IMR-90 (cell line): ENCODE measurements around the gene CHAT. TPM values are rescaled to one million over a fixed set of nuclear protein-coding genes. Genes with fewer than 3 reads are reported as not detected.

Experiments
- ATAC-seq: fragments of 200-7000 bp; cut with Tn5 transposase; 2 replicates; pipeline ENCODE4 v1.9.1; 2020; ENCODE audit warnings: low read depth, mild to moderate bottlenecking, moderate library complexity
- BruUV-seq: library from RNA; stranded (reverse); fragments of 400-500 nt; replicated peaks from 2 replicates; lab custom pipeline; 2021; lab: Mats Ljungman, UMichigan
- CTCF ChIA-PET: fragments of 300-600 bp; formaldehyde crosslinking; extraction: SDS; loops from one replicate; lab custom pipeline; 2021; ENCODE audit warnings: antibody characterized with exemption; lab: Yijun Ruan, JAX
- POLR2A ChIA-PET: fragments of 300-600 bp; sonication (Branson Sonifier 250); formaldehyde crosslinking; loops from one replicate; lab custom pipeline; 2022; ENCODE audit warnings: antibody characterized with exemption; ENCODE audit not compliant: unreplicated experiment; lab: Charles Lee
- DNase-seq: peaks from one replicate; pipeline ENCODE4 v3.0.0; 2013
- H2AFZ ChIP-seq: replicated peaks from 2 replicates; pipeline ENCODE3; 2013; ENCODE audit warnings: low read length, mild to moderate bottlenecking; ENCODE audit not compliant: poor library complexity
- H2AK5ac ChIP-seq: 2 replicates; pipeline ENCODE4 v1.6.1; 2013; ENCODE audit warnings: low read depth, low read length, inconsistent platforms
- H2AK9ac ChIP-seq: replicated peaks from 2 replicates; pipeline ENCODE3; 2013; ENCODE audit warnings: mild to moderate bottlenecking, low read depth, low read length, moderate library complexity; ENCODE audit not compliant: poor library complexity
- H2BK120ac ChIP-seq: 2 replicates; pipeline ENCODE4 v1.6.1; 2013; ENCODE audit warnings: low read depth, low read length, inconsistent platforms
- H2BK15ac ChIP-seq: 3 replicates; pipeline ENCODE4 v1.6.1; 2013; ENCODE audit warnings: low read depth, low read length, inconsistent platforms
- H2BK20ac ChIP-seq: 2 replicates; pipeline ENCODE4 v1.6.1; 2013; ENCODE audit warnings: low read depth, mild to moderate bottlenecking, inconsistent platforms, low read length, moderate library complexity
- H2BK5ac ChIP-seq: 2 replicates; pipeline ENCODE4 v1.6.1; 2013; ENCODE audit warnings: mild to moderate bottlenecking, low read depth, low read length, inconsistent platforms; ENCODE audit not compliant: poor library complexity, severe bottlenecking
- H3K14ac ChIP-seq: replicated peaks from 2 replicates; pipeline ENCODE4 v1.6.1; 2013; ENCODE audit warnings: low read depth, low read length, inconsistent platforms
- H3K18ac ChIP-seq: 2 replicates; pipeline ENCODE4 v1.6.1; 2013; ENCODE audit warnings: low read depth, low read length, control low read depth
- H3K23ac ChIP-seq: 2 replicates; pipeline ENCODE4 v1.6.1; 2013; ENCODE audit warnings: low read depth, low read length, inconsistent platforms
- H3K27ac ChIP-seq: 2 replicates; pipeline ENCODE4 v1.5.1; 2013; ENCODE audit warnings: mild to moderate bottlenecking, control low read depth, low read length; ENCODE audit not compliant: insufficient read depth
- H3K27me3 ChIP-seq: 2 replicates; pipeline ENCODE4 v1.6.1; 2013; ENCODE audit warnings: low read length; ENCODE audit not compliant: control insufficient read depth, insufficient read depth
- H3K36me3 ChIP-seq: 2 replicates; pipeline ENCODE4 v1.6.1; 2013; ENCODE audit warnings: low read length, mixed read lengths; ENCODE audit not compliant: control insufficient read depth, insufficient read depth
- H3K4ac ChIP-seq: 2 replicates; pipeline ENCODE4 v1.6.1; 2013; ENCODE audit warnings: low read depth, low read length, inconsistent platforms
- H3K4me1 ChIP-seq: 2 replicates; pipeline ENCODE4 v1.6.1; 2013; ENCODE audit warnings: low read length, mixed read lengths; ENCODE audit not compliant: control insufficient read depth, insufficient read depth
- H3K4me2 ChIP-seq: 2 replicates; pipeline ENCODE4 v1.6.1; 2013; ENCODE audit warnings: low read depth, mild to moderate bottlenecking, control low read depth, low read length, moderate library complexity
- H3K4me3 ChIP-seq: 2 replicates; pipeline ENCODE4 v1.5.1; 2013; ENCODE audit warnings: low read depth, mild to moderate bottlenecking, control low read depth, low read length, moderate library complexity; ENCODE audit not compliant: insufficient read depth
- H3K56ac ChIP-seq: 2 replicates; pipeline ENCODE4 v1.6.1; 2013; ENCODE audit warnings: low read length, inconsistent platforms; ENCODE audit not compliant: insufficient read depth; ENCODE audit errors: extremely low read depth
- H3K79me1 ChIP-seq, 2 experiments: 2 replicates each; pipeline ENCODE4 v1.6.1; 2013; ENCODE audit warnings: low read length in 2 of 2, inconsistent platforms in 1 of 2, low read depth in 1 of 2
- H3K9ac ChIP-seq: 2 replicates; pipeline ENCODE4 v1.6.1; 2013; ENCODE audit warnings: low read depth, low read length, control low read depth
- H3K9me1 ChIP-seq: 2 replicates; pipeline ENCODE4 v1.6.1; 2013; ENCODE audit warnings: low read length, inconsistent platforms; ENCODE audit not compliant: insufficient read depth
- H3K9me3 ChIP-seq: 2 replicates; pipeline ENCODE4 v1.6.1; 2013; ENCODE audit warnings: low read length; ENCODE audit not compliant: control insufficient read depth, insufficient read depth
- H4K20me1 ChIP-seq: 2 replicates; pipeline ENCODE4 v1.6.1; 2013; ENCODE audit warnings: low read length, inconsistent platforms; ENCODE audit not compliant: insufficient read depth
- H4K5ac ChIP-seq: 2 replicates; pipeline ENCODE4 v1.6.1; 2013; ENCODE audit warnings: mild to moderate bottlenecking, low read depth, low read length, control low read depth
- H4K8ac ChIP-seq, 2 experiments: 2 replicates each; pipeline ENCODE4 v1.6.1; 2013; ENCODE audit warnings: low read depth in 2 of 2, low read length in 2 of 2, control low read depth in 1 of 2, inconsistent platforms in 1 of 2
- H4K91ac ChIP-seq: 2 replicates; pipeline ENCODE4 v1.6.1; 2013; ENCODE audit warnings: low read depth, low read length, inconsistent platforms; ENCODE audit not compliant: insufficient read depth
- WGBS, 2 experiments: methylation state at CpG; one replicate each; pipeline versions ENCODE4 v1.1.5 to v1.1.7; 2013; ENCODE audit warnings: missing lambda C conversion rate in 2 of 2; ENCODE audit not compliant: insufficient read length in 1 of 2; ENCODE audit errors: extremely low coverage in 2 of 2; 5-methylcytosine and 5-hydroxymethylcytosine counted together
- dilution Hi-C: fragments of 300-500 bp; cut with HindIII; formaldehyde crosslinking; loops from one replicate; pipeline ENCODE4 v1.14.3; 2018; ENCODE audit warnings: low sequenced_read_pairs; ENCODE audit not compliant: unreplicated experiment
- in situ Hi-C: fragments of 300-500 bp; cut with MboI; formaldehyde crosslinking; loops from 3 replicates; pipeline ENCODE4 v1.14.3; 2019; ENCODE audit warnings: low sequenced_read_pairs, inconsistent platforms, mixed read lengths
- intact Hi-C: fragments of 100-400 bp; cut with micrococcal nuclease; formaldehyde crosslinking; loops from 2 replicates; pipeline ENCODE4 v1.10.0; 2022
- polyA plus RNA-seq, 3 experiments: library from polyadenylated mRNA; depleted of rRNA; stranded (reverse); fragments of >200 nt; gene quantifications; 2 replicates each; pipeline ENCODE4 v1.2.3, GENCODE V29; 2012; ENCODE audit warnings: low replicate concordance in 1 of 3
- total RNA-seq: library from RNA; depleted of rRNA; stranded (reverse); fragments of >200 nt; gene quantifications from 2 replicates; pipeline ENCODE4 v1.2.3, GENCODE V29; 2012
- TF ChIP-seq, protein P1 (sequence below): fragments of 150-350 bp; IDR thresholded peaks from 2 replicates; pipeline ENCODE4 v1.6.1; 2017; ENCODE audit warnings: mild to moderate bottlenecking, antibody characterized with exemption, low read length, low read depth

Gene CHAT
- total and polyA plus RNA-seq, 2 of the 4 experiments (the other 2 are of a cell fraction), result not detected

DNA sequence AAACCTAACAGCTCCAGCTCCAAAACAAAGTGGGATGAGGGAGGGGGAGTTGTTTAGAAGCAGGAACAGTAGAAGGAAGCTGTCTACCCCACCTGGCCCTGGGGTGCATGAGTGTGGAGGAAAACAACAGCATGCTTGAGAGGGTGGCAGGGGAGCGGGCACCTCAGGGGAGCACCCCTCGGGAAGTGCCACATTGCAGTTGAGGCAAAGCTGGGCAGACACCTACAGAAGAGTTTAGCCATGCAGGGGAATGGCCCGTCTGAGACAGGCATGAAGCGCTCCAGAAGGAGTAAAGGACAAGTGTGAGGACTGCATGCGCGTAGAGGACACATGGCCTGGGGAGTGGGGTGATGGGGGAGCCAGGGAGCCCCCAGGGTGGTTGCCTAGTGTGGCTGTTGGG is 18.1 kb downstream of the CHAT start:
- Histone ChIP-seq H3K27ac (no peak overlapping the region), H3K18ac (no peak overlapping the region), H2BK5ac (no peak overlapping the region), H2AK5ac (no peak overlapping the region), H3K36me3 (no peaks in the 10 kb centered on the region), H3K79me1 (no peaks in the 10 kb centered on the region), H3K4ac (no peak overlapping the region), H3K4me1 (no peaks in the 10 kb centered on the region), H3K14ac (no peak overlapping the region), H2AK9ac (no peak overlapping the region), H2BK120ac (no peak overlapping the region), H4K8ac (no peak overlapping the region), H2BK20ac (no peak overlapping the region), H3K9me3 (no peaks in the 10 kb centered on the region), H4K91ac (no peak overlapping the region), H3K56ac (no peak overlapping the region), H3K23ac (no peak overlapping the region), H4K20me1 (no peaks in the 10 kb centered on the region), H4K5ac (no peak overlapping the region), H2AFZ (no peak overlapping the region), H2BK15ac (no peak overlapping the region), H3K27me3 (peaks cover 22% of the 10 kb centered on the region), H3K9ac (no peak overlapping the region), H3K9me1 (no peaks in the 10 kb centered on the region), H3K4me3 (no peak overlapping the region), H3K4me2 (no peak overlapping the region)
- ChIA-PET CTCF (no interaction called here), POLR2A (no interaction called here)
- dilution Hi-C loops, result no loop called here
- ATAC-seq, result no peak
- TF ChIP-seq, protein P1, sequence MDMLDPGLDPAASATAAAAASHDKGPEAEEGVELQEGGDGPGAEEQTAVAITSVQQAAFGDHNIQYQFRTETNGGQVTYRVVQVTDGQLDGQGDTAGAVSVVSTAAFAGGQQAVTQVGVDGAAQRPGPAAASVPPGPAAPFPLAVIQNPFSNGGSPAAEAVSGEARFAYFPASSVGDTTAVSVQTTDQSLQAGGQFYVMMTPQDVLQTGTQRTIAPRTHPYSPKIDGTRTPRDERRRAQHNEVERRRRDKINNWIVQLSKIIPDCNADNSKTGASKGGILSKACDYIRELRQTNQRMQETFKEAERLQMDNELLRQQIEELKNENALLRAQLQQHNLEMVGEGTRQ, result no peak
- 77% methylated on average over 3 of the region's 6 CpGs; no CpG with 5 or more reads in 1 of the 2 experiments for WGBS, 2 experiments
- intact Hi-C loops, result no loop called here
- no TSS peak for BruUV-seq
- in situ Hi-C loops, result no loop called here
- DNase-seq, result no peak
